ENCODE measurements around the gene ACAA2. TPM values are rescaled to one million over a fixed set of nuclear protein-coding genes. Genes with fewer than 3 reads are reported as not detected.
A peak's percentile ranks its signal among the peaks of the same experiment; 100 is the strongest.

Gene ACAA2
- total RNA-seq, 1 experiment from 2014 or later: 112 TPM

GRCh38 chr18:49849331-49850217 lies 36.2 kb upstream of the ACAA2 start:
- no peak overlapping the region for H3K4me3 ChIP-seq (ENCODE audit: insufficient read depth, low read depth, low read length)
- peak; percentile 88 for DNase-seq

DNA sequence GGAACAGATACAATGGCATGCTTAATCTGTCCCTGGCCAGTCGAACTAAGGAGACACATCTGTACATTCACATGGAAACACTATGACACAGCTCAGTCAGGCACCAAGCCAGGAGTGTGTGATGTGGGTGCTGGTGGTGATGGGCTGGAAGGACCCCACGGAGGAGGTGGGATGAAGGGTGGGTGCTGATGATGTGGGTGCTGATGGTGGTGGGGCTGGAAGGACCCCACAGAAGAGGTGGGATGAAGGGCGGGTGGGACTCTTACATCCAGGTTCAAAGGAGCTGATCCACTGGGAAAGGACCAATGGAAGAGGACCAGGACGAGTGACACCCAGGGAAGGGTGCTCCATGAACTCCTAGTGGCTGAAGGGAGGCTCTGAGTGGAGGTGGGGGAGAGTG lies 34.8 kb upstream of the ACAA2 start:
- H3K4me3 ChIP-seq (ENCODE audit: insufficient read depth, low read depth, low read length): no peak overlapping the region
- DNase-seq: peak; percentile 9
- H3K36me3 ChIP-seq (replicated peaks; ENCODE audit: control insufficient read depth, insufficient read depth, low read length): no peaks in the 10 kb centered on the region; the same call in 1 of the 2 replicates

More at GRCh38 chr18:49849331-49850217, 36.2 kb upstream of the ACAA2 start:
- no peaks in the 10 kb centered on the region; the same call in 1 of the 2 replicates for H3K36me3 ChIP-seq (replicated peaks; ENCODE audit: control insufficient read depth, insufficient read depth, low read length)
- H3K27me3 ChIP-seq (ENCODE audit: control insufficient read depth, insufficient read depth, low read length): no peaks in the 10 kb centered on the region

GRCh38 chr18:49847524-49847923 lies 34.2 kb upstream of the ACAA2 start:
- Histone ChIP-seq H3K4me3 (ENCODE audit: insufficient read depth, low read depth, low read length) (no peak overlapping the region), H3K36me3 (replicated peaks; ENCODE audit: control insufficient read depth, insufficient read depth, low read length) (no peaks in the 10 kb centered on the region; the same call in 1 of the 2 replicates), H3K27me3 (ENCODE audit: control insufficient read depth, insufficient read depth, low read length) (no peaks in the 10 kb centered on the region)
- peak; percentile 15 for DNase-seq

More for the DNA sequence above, 34.8 kb upstream of the ACAA2 start:
- no peaks in the 10 kb centered on the region for H3K27me3 ChIP-seq (ENCODE audit: control insufficient read depth, insufficient read depth, low read length)

- DNase-seq: peak; percentile 44
- H3K36me3 ChIP-seq (replicated peaks; ENCODE audit: control insufficient read depth, insufficient read depth, low read length): no peaks in the 10 kb centered on the region; the same call in 1 of the 2 replicates
These were observed 33.6 kb upstream of the ACAA2 start for GRCh38 chr18:49846718-49847470.

DNA sequence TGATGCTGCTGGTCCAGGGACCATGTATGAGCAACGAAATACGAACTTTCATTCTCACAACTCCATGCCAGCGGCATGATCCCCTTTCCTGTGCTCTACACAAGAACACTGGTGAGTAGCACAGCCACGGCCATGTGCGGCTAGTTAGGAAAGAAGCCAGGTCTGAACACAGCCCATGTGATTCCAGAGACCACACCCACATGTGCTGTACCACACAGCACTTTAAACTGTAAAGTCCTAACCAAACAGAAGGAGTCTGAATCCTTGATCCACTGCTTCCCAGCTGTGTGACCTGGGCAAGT lies 33.0 kb upstream of the ACAA2 start:
- H3K36me3 ChIP-seq (replicated peaks; ENCODE audit: control insufficient read depth, insufficient read depth, low read length): no peaks in the 10 kb centered on the region; the same call in 1 of the 2 replicates
- no peak overlapping the region for H3K4me3 ChIP-seq (ENCODE audit: insufficient read depth, low read depth, low read length)
- no peaks in the 10 kb centered on the region for H3K27me3 ChIP-seq (ENCODE audit: control insufficient read depth, insufficient read depth, low read length)
- peak; percentile 27 for DNase-seq

More at GRCh38 chr18:49846718-49847470, 33.6 kb upstream of the ACAA2 start:
- no peaks in the 10 kb centered on the region for H3K27me3 ChIP-seq (ENCODE audit: control insufficient read depth, insufficient read depth, low read length)
- H3K4me3 ChIP-seq (ENCODE audit: insufficient read depth, low read depth, low read length): no peak overlapping the region

DNA sequence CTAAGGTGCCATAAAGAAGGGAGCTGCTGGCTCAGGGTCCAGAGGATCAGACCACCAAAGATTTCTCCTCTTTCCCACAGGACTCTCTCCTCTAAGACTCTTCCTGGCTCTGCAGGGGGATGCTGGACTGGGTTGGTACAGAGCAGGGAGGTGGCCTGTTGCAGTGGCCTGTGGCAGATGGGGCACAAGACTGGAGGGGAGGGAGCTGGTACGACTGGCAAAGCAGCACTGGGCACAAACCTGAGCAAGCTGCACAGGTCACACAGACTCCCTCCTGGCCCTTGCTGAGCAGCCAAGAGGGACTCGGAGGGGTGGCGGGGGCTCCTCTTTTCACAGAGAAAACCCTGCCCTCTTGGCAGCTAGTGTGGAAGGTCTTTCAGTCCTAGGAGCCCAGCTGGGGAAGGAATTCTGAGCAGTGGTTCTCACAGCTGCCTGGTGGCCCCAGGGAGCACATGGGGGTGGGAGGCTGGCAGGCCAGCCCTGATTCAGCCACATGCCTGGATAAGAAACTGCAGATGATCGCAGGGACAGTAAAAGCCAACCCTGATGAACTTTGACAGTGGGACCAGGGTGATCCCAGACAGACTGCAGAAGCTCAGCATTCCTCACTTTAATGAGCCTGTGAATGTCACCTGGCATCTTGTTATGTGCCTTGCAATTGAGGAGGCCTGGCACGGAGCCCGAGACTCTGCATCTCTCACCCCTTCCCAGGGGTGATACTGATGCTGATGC lies 32.5 kb upstream of the ACAA2 start:
- peak; percentile 52 for DNase-seq
- Histone ChIP-seq H3K36me3 (replicated peaks; ENCODE audit: control insufficient read depth, insufficient read depth, low read length) (no peaks in the 10 kb centered on the region), H3K27me3 (ENCODE audit: control insufficient read depth, insufficient read depth, low read length) (no peaks in the 10 kb centered on the region), H3K4me3 (ENCODE audit: insufficient read depth, low read depth, low read length) (no peak overlapping the region)

- no peaks in the 10 kb centered on the region for H3K27me3 ChIP-seq (ENCODE audit: control insufficient read depth, insufficient read depth, low read length)
These were observed 31.6 kb upstream of the ACAA2 start for GRCh38 chr18:49844903-49845302.

DNA sequence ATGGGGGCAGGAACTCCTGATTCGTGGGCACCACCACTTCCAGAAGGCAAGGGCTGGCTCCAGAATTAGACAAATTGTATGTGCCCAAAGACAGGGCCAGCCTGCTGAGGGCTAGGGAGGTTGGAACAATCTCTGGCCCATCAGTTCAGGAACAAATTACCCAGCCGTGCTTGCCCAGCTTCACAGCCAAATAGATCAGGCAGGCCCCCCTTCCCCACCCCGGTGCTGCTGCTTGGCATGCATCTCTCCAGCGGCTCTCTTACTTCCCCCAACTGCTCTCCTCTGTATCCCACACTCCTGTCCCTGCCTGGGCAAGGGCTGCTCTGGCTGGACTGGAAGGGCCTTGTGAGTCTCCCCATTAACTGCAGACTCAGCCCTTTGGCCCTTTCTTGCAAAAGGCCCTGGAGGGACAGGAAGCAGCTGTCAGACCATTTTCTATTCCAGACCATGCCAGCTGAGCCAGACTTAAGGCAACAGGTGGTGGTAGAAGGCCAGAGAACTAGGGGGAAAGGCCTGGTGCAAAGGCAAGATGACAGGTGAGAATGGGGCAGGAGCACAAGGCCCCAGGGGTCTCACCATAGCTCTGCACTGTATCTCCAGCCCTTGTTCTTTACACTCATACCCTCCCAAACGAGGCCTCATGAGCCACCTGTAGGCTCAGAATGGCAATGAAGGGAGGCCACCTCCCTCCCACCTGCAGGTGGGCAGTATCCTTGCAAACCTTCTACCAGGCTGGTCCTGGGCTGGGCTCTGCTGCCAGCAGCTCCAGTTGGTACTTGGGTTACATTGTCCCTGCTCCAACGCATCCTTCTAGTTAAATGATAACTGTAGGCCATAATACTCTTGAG lies 30.7 kb upstream of the ACAA2 start:
- no peaks in the 10 kb centered on the region for H3K27me3 ChIP-seq (ENCODE audit: control insufficient read depth, insufficient read depth, low read length)
- DNase-seq: peak; percentile 52
- H3K4me3 ChIP-seq (ENCODE audit: insufficient read depth, low read depth, low read length): no peak overlapping the region
- no peaks in the 10 kb centered on the region for H3K36me3 ChIP-seq (replicated peaks; ENCODE audit: control insufficient read depth, insufficient read depth, low read length)

More at GRCh38 chr18:49844903-49845302, 31.6 kb upstream of the ACAA2 start:
- peak; percentile 20 for DNase-seq
- no peaks in the 10 kb centered on the region for H3K36me3 ChIP-seq (replicated peaks; ENCODE audit: control insufficient read depth, insufficient read depth, low read length)
- no peak overlapping the region for H3K4me3 ChIP-seq (ENCODE audit: insufficient read depth, low read depth, low read length)

DNA sequence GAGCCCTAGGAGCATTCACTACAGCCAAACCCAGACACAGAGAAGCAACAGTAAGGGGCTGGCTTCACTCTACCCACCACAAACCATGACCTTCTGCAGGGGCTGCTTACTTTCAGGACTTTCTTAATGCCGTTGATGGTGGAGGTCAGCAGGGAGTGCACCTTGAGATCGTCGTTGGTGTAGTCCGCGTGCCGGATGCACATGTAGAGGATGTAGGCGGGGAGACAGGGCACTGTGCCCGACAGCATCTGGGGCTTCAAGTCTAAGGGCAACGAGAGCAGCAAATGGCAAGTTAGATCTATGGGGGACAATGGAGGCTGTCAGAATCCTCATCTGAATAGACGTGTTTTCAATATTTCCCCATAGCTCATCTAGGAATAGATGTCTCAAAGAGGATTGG lies 29.8 kb upstream of the ACAA2 start:
- no peak for DNase-seq
- no peaks in the 10 kb centered on the region for H3K36me3 ChIP-seq (replicated peaks; ENCODE audit: control insufficient read depth, insufficient read depth, low read length)
- H3K27me3 ChIP-seq (ENCODE audit: control insufficient read depth, insufficient read depth, low read length): no peaks in the 10 kb centered on the region
- H3K4me3 ChIP-seq (ENCODE audit: insufficient read depth, low read depth, low read length): no peak overlapping the region

GRCh38 chr18:49842656-49843055 lies 29.3 kb upstream of the ACAA2 start:
- Histone ChIP-seq H3K27me3 (ENCODE audit: control insufficient read depth, insufficient read depth, low read length) (no peaks in the 10 kb centered on the region), H3K4me3 (ENCODE audit: insufficient read depth, low read depth, low read length) (no peak overlapping the region), H3K36me3 (replicated peaks; ENCODE audit: control insufficient read depth, insufficient read depth, low read length) (no peaks in the 10 kb centered on the region)
- DNase-seq: no peak

DNA sequence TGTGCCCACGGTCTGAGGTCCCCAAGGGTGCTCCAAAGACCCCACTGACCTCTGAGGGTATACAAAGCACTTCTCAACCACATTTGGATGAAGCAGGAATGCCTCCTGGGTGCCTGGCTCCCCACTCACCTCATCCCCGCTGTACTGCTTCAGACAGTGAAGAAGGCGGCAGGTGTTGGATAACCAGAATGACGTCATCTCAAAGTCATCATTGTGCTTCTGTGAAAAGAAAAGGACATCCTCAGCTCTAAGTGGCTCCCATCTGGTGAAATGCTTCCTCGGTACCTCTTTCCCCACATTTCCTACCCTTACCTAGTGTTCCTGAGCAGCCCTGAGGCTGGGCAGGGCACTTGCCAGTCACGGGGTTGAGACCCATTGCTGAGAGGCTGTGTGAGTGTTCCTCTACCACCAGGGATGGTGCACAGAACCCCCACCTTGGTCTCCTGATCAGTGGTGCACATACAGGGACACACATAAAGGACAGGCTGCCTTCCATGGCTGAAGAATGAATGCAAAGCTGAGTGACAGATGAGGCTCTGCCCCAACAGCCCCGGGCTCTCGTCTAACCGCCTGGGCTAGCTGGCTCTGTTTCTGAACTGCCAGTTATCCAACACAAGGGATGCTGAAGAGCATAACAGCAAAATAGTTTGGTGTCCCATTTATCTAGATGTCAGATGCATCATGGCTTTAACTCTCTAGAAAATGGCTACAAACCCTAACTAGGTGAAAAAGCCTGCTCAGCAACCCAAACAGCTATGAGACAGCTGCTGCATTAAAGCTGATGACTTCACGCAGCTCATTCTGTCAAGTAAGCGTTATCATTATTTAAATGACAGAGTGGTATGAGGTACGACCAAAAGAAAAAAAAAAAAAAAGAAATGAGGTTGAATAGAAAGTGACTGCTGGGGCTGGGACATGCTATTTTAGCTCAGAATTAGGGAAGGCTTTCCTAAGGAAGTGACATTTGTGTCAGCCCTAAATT lies 28.2 kb upstream of the ACAA2 start:
- no peak for DNase-seq
- H3K36me3 ChIP-seq (replicated peaks; ENCODE audit: control insufficient read depth, insufficient read depth, low read length): no peaks in the 10 kb centered on the region
- H3K4me3 ChIP-seq (ENCODE audit: insufficient read depth, low read depth, low read length): no peak overlapping the region
- no peaks in the 10 kb centered on the region for H3K27me3 ChIP-seq (ENCODE audit: control insufficient read depth, insufficient read depth, low read length)

- Histone ChIP-seq H3K27me3 (ENCODE audit: control insufficient read depth, insufficient read depth, low read length) (no peaks in the 10 kb centered on the region), H3K4me3 (ENCODE audit: insufficient read depth, low read depth, low read length) (no peak overlapping the region), H3K36me3 (replicated peaks; ENCODE audit: control insufficient read depth, insufficient read depth, low read length) (no peaks in the 10 kb centered on the region)
- no peak for DNase-seq
These were observed 25.7 kb upstream of the ACAA2 start for GRCh38 chr18:49839012-49839411.

DNA sequence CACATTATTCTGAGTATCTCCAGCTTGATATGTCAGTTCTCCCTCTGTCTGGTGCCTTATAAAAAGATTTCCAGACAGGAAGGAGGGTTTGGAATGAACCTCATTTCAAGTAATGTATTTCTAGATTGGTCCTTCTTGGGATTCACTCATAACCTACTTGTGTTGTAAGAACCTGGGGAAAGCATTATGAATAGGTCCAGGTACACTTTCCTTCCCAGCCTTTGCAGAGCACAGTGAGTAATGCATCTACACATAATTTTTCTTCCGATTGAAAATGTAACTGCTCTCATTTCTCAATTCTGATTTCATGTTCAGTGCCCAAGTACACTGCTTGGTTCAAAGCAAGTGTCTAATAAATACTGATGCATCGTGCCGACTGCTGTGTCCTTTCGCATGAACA lies 25.0 kb upstream of the ACAA2 start:
- Histone ChIP-seq H3K27me3 (ENCODE audit: control insufficient read depth, insufficient read depth, low read length) (no peaks in the 10 kb centered on the region), H3K36me3 (replicated peaks; ENCODE audit: control insufficient read depth, insufficient read depth, low read length) (no peaks in the 10 kb centered on the region), H3K4me3 (ENCODE audit: insufficient read depth, low read depth, low read length) (no peak overlapping the region)
- no peak for DNase-seq

All from H7 (cell line).